GM12878 (cell line): ENCODE measurements around the gene TRPM3.

Experiments
- BHLHE40 ChIP-seq, 2 experiments: fragments of 450-650 bp in 1 of 2; IDR thresholded peaks; 2 replicates each; pipeline ENCODE4 v1.6.1; 2011 to 2017; ENCODE audit warnings: low read depth in 2 of 2, borderline replicate concordance in 1 of 2, improper control_type of control experiment in 1 of 2, low read length in 1 of 2, mild to moderate bottlenecking in 1 of 2
- CTCF ChIP-seq, 3 experiments: IDR thresholded peaks in 2 of 3; conservative IDR thresholded peaks in 1 of 3; 2 replicates each; pipeline ENCODE4 v1.5.1; 2011; ENCODE audit warnings: low read depth in 3 of 3, low read length in 3 of 3, mild to moderate bottlenecking in 3 of 3, control low read depth in 2 of 3, moderate library complexity in 2 of 3, inconsistent platforms in 1 of 3, mixed read lengths in 1 of 3; ENCODE audit not compliant: control insufficient read depth in 2 of 3, insufficient read depth in 1 of 3; ENCODE audit errors: extremely low read depth in 1 of 3
- EP300 ChIP-seq, 2 experiments: fragments of 150-350 bp in 1 of 2; IDR thresholded peaks; 2 replicates each; pipeline ENCODE4 v1.6.1; 2011 to 2012; ENCODE audit warnings: low read depth in 2 of 2, low read length in 2 of 2, borderline replicate concordance in 1 of 2, improper control_type of control experiment in 1 of 2, inconsistent platforms in 1 of 2; ENCODE audit not compliant: control insufficient read depth in 1 of 2
- ESRRA ChIP-seq: IDR thresholded peaks from 2 replicates; pipeline ENCODE4 v1.6.1; 2012; ENCODE audit warnings: mild to moderate bottlenecking, low read length, improper control_type of control experiment
- EZH2 ChIP-seq: IDR thresholded peaks from 2 replicates; pipeline ENCODE4 v1.6.1; 2012; ENCODE audit warnings: low read depth, mild to moderate bottlenecking, control low read depth, inconsistent platforms, low read length, borderline replicate concordance; ENCODE audit not compliant: control insufficient read depth
- FOXM1 ChIP-seq: IDR thresholded peaks from 2 replicates; pipeline ENCODE4 v1.6.1; 2012; ENCODE audit warnings: low read depth, mild to moderate bottlenecking, inconsistent platforms, low read length, moderate library complexity
- NR2C2 ChIP-seq: IDR thresholded peaks from 2 replicates; pipeline ENCODE4 v1.6.1; 2011; ENCODE audit warnings: borderline replicate concordance, low read depth; ENCODE audit not compliant: control insufficient read depth, insufficient read length
- RAD21 ChIP-seq: IDR thresholded peaks from 2 replicates; pipeline ENCODE4 v1.6.1; 2011; ENCODE audit warnings: mild to moderate bottlenecking, low read depth, low read length, moderate library complexity; ENCODE audit not compliant: insufficient read depth
- RCOR1 ChIP-seq: conservative IDR thresholded peaks from 2 replicates; pipeline ENCODE4 v1.6.1; 2012; ENCODE audit warnings: low read depth, low read length, improper control_type of control experiment
- SREBF2 ChIP-seq: IDR thresholded peaks from 2 replicates; pipeline ENCODE4 v1.6.1; 2012; ENCODE audit warnings: mild to moderate bottlenecking, low read length
- USF1 ChIP-seq: IDR thresholded peaks from 2 replicates; pipeline ENCODE4 v1.6.1; 2011; ENCODE audit warnings: borderline replicate concordance, low read depth, mild to moderate bottlenecking, moderate library complexity, mixed read lengths, low read length; ENCODE audit not compliant: insufficient read depth; ENCODE audit errors: extremely low read length
- WRNIP1 ChIP-seq: IDR thresholded peaks from 2 replicates; pipeline ENCODE4 v1.6.1; 2011; ENCODE audit warnings: low read depth, low read length, improper control_type of control experiment, borderline replicate concordance
- YBX1 ChIP-seq: fragments of 450-650 bp; IDR thresholded peaks from 2 replicates; pipeline ENCODE4 v1.6.1; 2016; ENCODE audit warnings: antibody characterized with exemption
- ZNF274 ChIP-seq: IDR thresholded peaks from one replicate; pipeline ENCODE4 v1.8.0; 2011; ENCODE audit not compliant: insufficient read length, insufficient read depth

- TF ChIP-seq CTCF (IDR thresholded peaks at IDR 0.05 in 2 of 3, conservative IDR thresholded peaks at IDR 0.05 in 1 of 3; ENCODE audit: control insufficient read depth in 2 of 3, extremely low read depth in 1 of 3, insufficient read depth in 1 of 3, low read depth in 3 of 3, low read length in 3 of 3) (no peak), EZH2 (no peak), WRNIP1 (no peak), YBX1 (no peak), ESRRA (no peak), USF1 (no peak), NR2C2 (no peak), ZNF274 (no peak), FOXM1 (no peak), RCOR1 (no peak), RAD21 (no peak), BHLHE40 (IDR thresholded peaks at IDR 0.05; ENCODE audit: borderline replicate concordance in 1 of 2, low read depth in 2 of 2, low read length in 1 of 2) (no peak), EP300 (IDR thresholded peaks at IDR 0.05; ENCODE audit: borderline replicate concordance in 1 of 2, control insufficient read depth in 1 of 2, low read depth in 2 of 2, low read length in 2 of 2) (no peak), SREBF2 (no peak)
Measured at GRCh38 chr9:71146511-71146910, 25.1 kb upstream of the TRPM3 start.
